K562 (cell line): Measurements from ENCODE around the gene ITGB2. TPM values are rescaled to one million over a fixed set of nuclear protein-coding genes. Genes with fewer than 3 reads are reported as not detected.

Source experiments
- ATAC-seq: fragments of 200-7000 bp; cut with Tn5 transposase; 3 replicates; pipeline ENCODE4 v1.9.1; 2020; ENCODE audit warnings: moderate library complexity
- BruUV-seq: library from RNA; stranded (reverse); fragments of 400-500 nt; replicated peaks from 2 replicates; lab custom pipeline; 2021; lab: Mats Ljungman, UMichigan
- CTCF ChIA-PET: fragments of 300-600 bp; formaldehyde crosslinking; extraction: SDS; loops from one replicate; lab custom pipeline; 2021; ENCODE audit warnings: low intra/inter-chr PET ratio; lab: Yijun Ruan, JAX
- POLR2A ChIA-PET: fragments of 300-600, 350-650 bp; sonication (Branson Sonifier 250); formaldehyde crosslinking; extraction: SDS; loops from one replicate; lab custom pipeline; 2021; ENCODE audit warnings: antibody characterized with exemption, inconsistent platforms; lab: Yijun Ruan, JAX
- DNase-seq, 4 experiments: peaks; one replicate each; pipeline versions ENCODE4 v3.0.0 to v3.0.0-alpha.2; 2011 to 2018; ENCODE audit warnings: low spot score in 3 of 4, mixed read lengths in 3 of 4; ENCODE audit errors: extremely low read depth in 1 of 4
- FAIRE-seq: peaks from 2 replicates; lab custom pipeline; 2011; peaks lifted over from hg19 to GRCh38; lab: Jason Lieb, UNC
- H2AFZ ChIP-seq: 2 replicates; pipeline ENCODE4 v1.6.0; 2011; ENCODE audit warnings: low read depth, low read length, control low read depth, inconsistent platforms
- H3K27ac ChIP-seq: fragments of 200-600 bp; 3 replicates; pipeline ENCODE4 v1.8.0; 2011; ENCODE audit warnings: low read depth, mild to moderate bottlenecking, control low read depth, inconsistent platforms, low read length, moderate library complexity, mixed read lengths; ENCODE audit errors: extremely low read depth
- H3K27me3 ChIP-seq, 2 experiments: fragments of 300-600 bp in 1 of 2; 2 replicates in 1 of 2; 3 replicates in 1 of 2; pipeline versions ENCODE4 v1.6.0 to v1.8.0; 2011; ENCODE audit warnings: inconsistent platforms in 2 of 2, low read length in 2 of 2, mild to moderate bottlenecking in 1 of 2, mixed read lengths in 1 of 2, moderate library complexity in 1 of 2; ENCODE audit not compliant: control insufficient read depth in 2 of 2, insufficient read depth in 2 of 2
- H3K36me3 ChIP-seq: fragments of 300-600 bp; 3 replicates; pipeline ENCODE4 v1.8.0; 2011; ENCODE audit warnings: mild to moderate bottlenecking, low read length, inconsistent platforms; ENCODE audit not compliant: control insufficient read depth, insufficient read depth
- H3K4me1 ChIP-seq, 2 experiments: fragments of 200-600 bp in 1 of 2; replicated peaks in 1 of 2; 2 replicates in 1 of 2; 3 replicates in 1 of 2; pipeline versions ENCODE4 v1.5.1 to v1.8.0; 2011; ENCODE audit warnings: inconsistent platforms in 2 of 2, low read length in 2 of 2, mild to moderate bottlenecking in 1 of 2, mixed read lengths in 1 of 2, moderate library complexity in 1 of 2; ENCODE audit not compliant: control insufficient read depth in 2 of 2, insufficient read depth in 2 of 2
- H3K4me2 ChIP-seq: 2 replicates; pipeline ENCODE4 v1.6.1; 2011; ENCODE audit warnings: low read length, control low read depth, inconsistent platforms, mixed read lengths; ENCODE audit not compliant: insufficient read depth
- H3K4me3 ChIP-seq: fragments of 200-600 bp; sonication (generic), shearing (Covaris generic); 2 replicates; pipeline ENCODE4 v1.5.1; 2016; ENCODE audit warnings: control low read depth, inconsistent platforms
- H3K79me2 ChIP-seq: fragments of 200-600 bp; 3 replicates; pipeline ENCODE4 v1.8.0; 2011; ENCODE audit warnings: low read length, inconsistent platforms; ENCODE audit not compliant: control insufficient read depth, insufficient read depth
- H3K9ac ChIP-seq, 2 experiments: 2 replicates each; pipeline versions ENCODE4 v1.6.0 to v1.6.1; 2011; ENCODE audit warnings: low read depth in 2 of 2, low read length in 2 of 2, control low read depth in 1 of 2, inconsistent platforms in 1 of 2, mild to moderate bottlenecking in 1 of 2, mixed read lengths in 1 of 2; ENCODE audit not compliant: insufficient read depth in 1 of 2
- H3K9me1 ChIP-seq: one replicate; pipeline ENCODE4 v1.6.0; 2011; ENCODE audit warnings: inconsistent platforms, mild to moderate bottlenecking, low read length, moderate library complexity; ENCODE audit not compliant: control insufficient read depth, insufficient read depth
- H3K9me3 ChIP-seq: replicated peaks from 2 replicates; pipeline ENCODE4 v1.5.1; 2011; ENCODE audit warnings: low read depth, low read length, inconsistent platforms; ENCODE audit not compliant: control insufficient read depth, insufficient read depth
- H4K20me1 ChIP-seq: replicated peaks from 2 replicates; pipeline ENCODE4 v1.6.1; 2011; ENCODE audit warnings: low read length, inconsistent platforms, mixed read lengths; ENCODE audit not compliant: control insufficient read depth, insufficient read depth
- KDM5B ChIP-seq: fragments of 200-600 bp; sonication (generic); IDR thresholded peaks from 2 replicates; pipeline ENCODE4 v1.6.1; 2012; ENCODE audit warnings: low read depth, mild to moderate bottlenecking, moderate library complexity, low read length, control low read depth, inconsistent platforms; ENCODE audit not compliant: insufficient replicate concordance
- YY1 ChIP-seq, 3 experiments: IDR thresholded peaks; 2 replicates each; pipeline ENCODE4 v1.6.1; 2011; ENCODE audit warnings: low read length in 2 of 3, mild to moderate bottlenecking in 2 of 3, moderate library complexity in 2 of 3, borderline replicate concordance in 1 of 3, control low read depth in 1 of 3, low read depth in 1 of 3; ENCODE audit not compliant: insufficient read depth in 3 of 3, insufficient replicate concordance in 2 of 3, control insufficient read depth in 1 of 3, insufficient read length in 1 of 3; ENCODE audit errors: extremely low read depth in 1 of 3
- ZBTB7A ChIP-seq: IDR thresholded peaks from 2 replicates; pipeline ENCODE4 v1.6.1; 2011; ENCODE audit warnings: low read depth, mild to moderate bottlenecking, low read length, moderate library complexity, borderline replicate concordance; ENCODE audit not compliant: control insufficient read depth
- ZNF124 ChIP-seq: sonication (generic); formaldehyde crosslinking; IDR thresholded peaks from 2 replicates; pipeline ENCODE4 v1.8.1; 2022; ENCODE audit warnings: missing genetic modification reagents
- ZNF253 ChIP-seq: fragments of 250-450 bp; sonication (Bioruptor Pico); conservative IDR thresholded peaks from 2 replicates; pipeline ENCODE4 v1.6.1; 2021; ENCODE audit warnings: mild to moderate bottlenecking
- WGBS: fragments of 100-300 bp; shearing (Covaris generic); methylation state at CpG from one replicate; pipeline ENCODE4 v1.1.6; 2016; ENCODE audit warnings: low coverage, mixed read lengths; ENCODE audit not compliant: insufficient coverage; ENCODE audit errors: missing lambda C conversion rate; 5-methylcytosine and 5-hydroxymethylcytosine counted together
- in situ Hi-C: fragments of 300-500 bp; cut with MboI; formaldehyde crosslinking; loops from 4 replicates; pipeline ENCODE4 v1.15.0; 2018; ENCODE audit warnings: inconsistent platforms, mixed read lengths
- intact Hi-C: fragments of 100-400 bp; cut with micrococcal nuclease; formaldehyde crosslinking; loops from 2 replicates; pipeline ENCODE4 v1.14.2; 2022
- polyA plus RNA-seq, 8 experiments: library from polyadenylated mRNA; depleted of rRNA in 4 of 8; stranded (reverse) in 5 of 8; unstranded in 3 of 8; fragments of >200 nt; fragmentation: Nextera tagmentation in 2 of 8; fragmentation: Illumina TruSeq in 1 of 8; extraction: Ambion mirVana in 2 of 8; extraction: Trizol in 1 of 8; gene quantifications; 2 replicates each; pipeline versions ENCODE4 v1.2.1 to v1.2.3, GENCODE V29; 2011 to 2014; ENCODE audit warnings: inconsistent platforms in 1 of 8, missing spikeins in 1 of 8
- total RNA-seq, 7 experiments: library from RNA; depleted of rRNA in 6 of 7; stranded (reverse); fragments of >200 nt in 6 of 7; fragmentation: Illumina TruSeq in 2 of 7; extraction: Trizol in 2 of 7; gene quantifications; 2 replicates each; pipeline versions ENCODE4 v1.2.1 to v1.2.3, GENCODE V29; 2011 to 2021; ENCODE audit warnings: low replicate concordance in 1 of 7

ITGB2 gene
- total and polyA plus RNA-seq, 9 of the 15 experiments (the other 6 are each of a cell fraction or from before 2014, with no cell fraction given): 0.07 to 1.3 (median 0.51) TPM; not detected in 2

DNA sequence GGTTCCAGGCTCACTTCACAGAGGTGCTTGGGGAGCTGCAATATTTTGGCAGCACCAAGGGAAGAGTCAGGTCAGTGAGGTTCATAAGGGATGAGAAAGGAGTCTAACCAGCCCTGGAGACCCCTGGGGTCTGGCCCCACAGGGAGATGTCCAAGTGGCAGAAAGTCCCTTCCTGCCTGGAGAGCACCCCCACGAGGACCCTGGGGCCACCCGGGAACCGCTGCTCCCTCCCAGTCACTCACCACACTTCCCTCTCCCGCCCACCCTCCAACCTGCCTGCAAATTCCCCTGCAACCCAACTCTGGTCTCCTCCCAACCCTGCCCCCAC, 6.5 kb upstream of the ITGB2 start:
- Histone ChIP-seq H3K79me2 (no peaks in the 10 kb centered on the region), H4K20me1 (no peaks in the 10 kb centered on the region), H3K9me3 (no peaks in the 10 kb centered on the region), H3K4me2 (no peak overlapping the region), H3K4me1 (peaks cover 8 to 28% of the 10 kb centered on the region in 2 experiments; a peak in 4 of 5 replicates), H3K36me3 (no peaks in the 10 kb centered on the region), H3K4me3 (no peak overlapping the region), H3K27ac (no peak overlapping the region), H3K9ac (no peak overlapping the region), H2AFZ (no peak overlapping the region), H3K9me1 (peaks cover 3% of the 10 kb centered on the region), H3K27me3 (peaks cover 33 to 55% of the 10 kb centered on the region in 2 experiments)
- ATAC-seq: no peak
- ChIA-PET CTCF (no interaction called here), POLR2A (interaction anchor here (0.6 kb wide), 2 partner anchors 109 to 135 kb away, joined by 3 read pairs; no protein-coding TSS in a partner anchor)
- in situ Hi-C loops (no loop called here), intact Hi-C loops (loop anchor here (10.0 kb wide), 1 partner anchor 412 kb away; no protein-coding TSS in a partner anchor)
- DNase-seq: no peak
- WGBS: 5% methylated on average over 4 of the region's 4 CpGs
- BruUV-seq: no TSS peak
- TF ChIP-seq YY1 (IDR thresholded peaks at IDR 0.05; ENCODE audit: borderline replicate concordance in 1 of 3, control insufficient read depth in 1 of 3, extremely low read depth in 1 of 3, insufficient read depth in 3 of 3, insufficient read length in 1 of 3, insufficient replicate concordance in 2 of 3, low read depth in 1 of 3, low read length in 2 of 3) (no peak), ZNF253 (CRISPR knock-in tag) (no peak), KDM5B (peak; percentile 35), ZBTB7A (peak; percentile 7), ZNF124 (CRISPR knock-in tag) (no peak)
- no peak for FAIRE-seq
